LNCaP clone FGC (cell line): ENCODE data around the gene CIT.

ENCODE experiments used
- DNase-seq: peaks from one replicate; pipeline ENCODE4 v3.0.0-alpha.2; 2011; ENCODE audit warnings: low read depth
- H3K4me3 ChIP-seq: 2 replicates; pipeline ENCODE4 v1.5.1; 2011; ENCODE audit warnings: mild to moderate bottlenecking, low read depth, low read length, control low read depth
- CTCF ChIP-seq: IDR thresholded peaks from 2 replicates; pipeline ENCODE4 v1.5.1; 2012; ENCODE audit warnings: mild to moderate bottlenecking; ENCODE audit not compliant: control insufficient read depth, insufficient read depth; ENCODE audit errors: extremely low read depth

CIT gene

GRCh38 chr12:119729871-119730270 is 147.2 kb downstream of the CIT start:
- no peak for DNase-seq
- H3K4me3 ChIP-seq = no peak overlapping the region
- no peak for TF ChIP-seq CTCF

GRCh38 chr12:119728444-119728745 is 148.7 kb downstream of the CIT start:
- no peak overlapping the region for H3K4me3 ChIP-seq
- peak; percentile 27 for DNase-seq
- no peak for TF ChIP-seq CTCF

- H3K4me3 ChIP-seq = no peak overlapping the region
- TF ChIP-seq CTCF = no peak
- DNase-seq = no peak
Observed at GRCh38 chr12:119727600-119728443, 149.3 kb downstream of the CIT start.

GRCh38 chr12:119725523-119725922 is 151.6 kb downstream of the CIT start:
- no peak for DNase-seq
- H3K4me3 ChIP-seq = no peak overlapping the region
- no peak for TF ChIP-seq CTCF

- H3K4me3 ChIP-seq = no peak overlapping the region
- DNase-seq = no peak
- no peak for TF ChIP-seq CTCF
Observed at GRCh38 chr12:119721306-119721705, 155.8 kb downstream of the CIT start.

- no peak for TF ChIP-seq CTCF
- H3K4me3 ChIP-seq = no peak overlapping the region
- no peak for DNase-seq
Observed at GRCh38 chr12:119720349-119720748, 156.8 kb downstream of the CIT start.

GRCh38 chr12:119718141-119718540 is 159.0 kb downstream of the CIT start:
- H3K4me3 ChIP-seq = no peak overlapping the region
- DNase-seq = no peak
- TF ChIP-seq CTCF = no peak
